ENCODE measurements around the gene RAP1B. TPM values are rescaled to one million over a fixed set of nuclear protein-coding genes. Genes with fewer than 3 reads are reported as not detected.

RAP1B gene
- 100 to 1,000 TPM; 180 to 380 (median 224) TPM for total RNA-seq

DNA sequence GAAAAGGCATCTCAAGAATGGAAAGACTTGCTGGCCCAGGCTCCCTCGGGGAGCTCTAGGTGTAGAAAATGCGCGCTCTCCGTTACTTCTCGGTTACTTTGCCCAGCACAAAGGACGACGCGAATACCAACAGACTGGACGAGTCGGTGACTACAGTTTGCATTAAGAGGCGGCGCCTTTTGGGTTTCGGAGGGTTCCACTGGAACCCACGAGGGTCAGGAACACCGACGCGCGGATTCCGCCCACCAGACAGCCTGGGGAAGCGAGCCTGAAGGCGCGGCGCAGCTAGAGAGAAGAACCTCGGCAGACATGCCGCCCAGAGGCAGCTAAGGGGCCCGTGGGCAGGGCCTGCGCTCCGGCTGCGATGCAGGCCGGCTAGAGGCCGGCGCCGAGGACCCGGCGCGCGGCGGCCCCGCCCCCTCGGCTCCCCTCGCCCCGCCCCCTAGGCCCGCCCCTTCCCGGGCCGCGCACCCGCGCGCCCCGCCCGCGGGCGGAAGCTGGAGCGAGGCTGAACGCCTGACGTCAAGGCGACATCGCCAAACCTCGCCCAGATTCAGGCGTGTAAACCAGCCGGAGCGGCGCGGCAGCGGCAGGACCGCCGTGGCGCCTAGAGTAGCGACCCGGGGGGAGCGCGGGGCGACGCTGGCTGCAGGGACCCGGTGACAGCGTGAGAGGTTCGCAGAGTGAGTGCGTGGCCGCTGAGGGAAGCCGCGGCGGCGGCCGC, at the start of gene RAP1B:
Gene RAP1B, plus strand, starts transcription at position 530 of the 724 bp plus-strand sequence. CDS start 37,826 bp downstream, outside the sequence.
- Histone ChIP-seq H3K4me1 (peaks cover 25 to 37% (median 36%) of the 10 kb centered on the region in 4 donors), H3K27ac (peak within 1 kb of the TSS; percentile 92 to 100 (median 97)), H3K27me3 (no peaks in the 10 kb centered on the region), H3K9me3 (no peaks in the 10 kb centered on the region), H3K4me3 (peak within 1 kb of the TSS; percentile 44 to 94 (median 78)), H3K36me3 (no peaks in the 10 kb centered on the region)
- TF ChIP-seq POLR2A (IDR thresholded peaks at IDR 0.05), result peak; percentile 96
- TF ChIP-seq, protein P1, sequence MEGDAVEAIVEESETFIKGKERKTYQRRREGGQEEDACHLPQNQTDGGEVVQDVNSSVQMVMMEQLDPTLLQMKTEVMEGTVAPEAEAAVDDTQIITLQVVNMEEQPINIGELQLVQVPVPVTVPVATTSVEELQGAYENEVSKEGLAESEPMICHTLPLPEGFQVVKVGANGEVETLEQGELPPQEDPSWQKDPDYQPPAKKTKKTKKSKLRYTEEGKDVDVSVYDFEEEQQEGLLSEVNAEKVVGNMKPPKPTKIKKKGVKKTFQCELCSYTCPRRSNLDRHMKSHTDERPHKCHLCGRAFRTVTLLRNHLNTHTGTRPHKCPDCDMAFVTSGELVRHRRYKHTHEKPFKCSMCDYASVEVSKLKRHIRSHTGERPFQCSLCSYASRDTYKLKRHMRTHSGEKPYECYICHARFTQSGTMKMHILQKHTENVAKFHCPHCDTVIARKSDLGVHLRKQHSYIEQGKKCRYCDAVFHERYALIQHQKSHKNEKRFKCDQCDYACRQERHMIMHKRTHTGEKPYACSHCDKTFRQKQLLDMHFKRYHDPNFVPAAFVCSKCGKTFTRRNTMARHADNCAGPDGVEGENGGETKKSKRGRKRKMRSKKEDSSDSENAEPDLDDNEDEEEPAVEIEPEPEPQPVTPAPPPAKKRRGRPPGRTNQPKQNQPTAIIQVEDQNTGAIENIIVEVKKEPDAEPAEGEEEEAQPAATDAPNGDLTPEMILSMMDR (IDR thresholded peaks at IDR 0.05), result no peak
- peak; percentile 50 for TF ChIP-seq EP300 (IDR thresholded peaks at IDR 0.05; ENCODE audit: low read depth)
- TF ChIP-seq POLR2AphosphoS5 (IDR thresholded peaks at IDR 0.05), result peak; percentile 99 to 100 (median 99)
- DNase-seq, result peak; percentile 92
- 0% methylated on average over 4 to 27 of the region's 84 CpGs for WGBS, 2 donors (ENCODE audit: low coverage in 1 of 2)
- intact Hi-C loops (cut with DNase I; ENCODE audit: low total_unique reads) (loop anchor here (10.0 kb wide), 1 partner anchor 246 kb away; no protein-coding TSS in a partner anchor), in situ Hi-C loops (cut with MboI; ENCODE audit: low pct_ligation_motif_present in 1 of 4, low pct_unique_long_range_greater_than_20kb in 1 of 4, low sequenced_read_pairs in 3 of 4) (loop anchor here in 1 of 4 donors (25.0 kb wide), 1 partner anchor 248 kb away; no protein-coding TSS in a partner anchor)

DNA sequence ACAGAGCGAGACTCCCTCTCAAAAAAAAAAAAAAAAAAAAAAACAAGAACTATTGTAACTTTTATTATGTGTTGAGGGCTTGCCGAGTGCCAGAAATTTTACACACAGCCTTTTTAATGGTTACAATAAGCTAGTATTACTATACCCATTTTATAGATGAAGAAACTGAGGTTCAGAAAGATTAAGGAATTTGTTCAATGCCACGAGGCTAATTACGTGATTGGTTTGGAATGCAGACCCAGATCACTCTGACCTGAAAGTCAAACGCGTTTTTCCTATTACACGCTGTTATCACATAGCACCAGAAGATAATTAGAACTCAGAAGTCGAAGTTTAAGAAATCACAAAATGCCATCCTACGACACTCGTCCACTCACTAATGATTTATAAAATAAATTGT, 48.9 kb upstream of the RAP1B start:
- in situ Hi-C loops (cut with MboI; ENCODE audit: low pct_ligation_motif_present in 1 of 4, low pct_unique_long_range_greater_than_20kb in 1 of 4, low sequenced_read_pairs in 3 of 4), result no loop called here
- intact Hi-C loops (cut with DNase I; ENCODE audit: low total_unique reads), result no loop called here
- H3K36me3 ChIP-seq, result no peaks in the 10 kb centered on the region
- H3K27ac ChIP-seq, result no peak overlapping the region
- no peaks in the 10 kb centered on the region for H3K27me3 ChIP-seq
- H3K9me3 ChIP-seq, result no peaks in the 10 kb centered on the region
- 89% methylated on average over 10 of the region's 10 CpGs for WGBS, 2 donors (ENCODE audit: low coverage in 1 of 2)
- no peak for DNase-seq
- no peak for TF ChIP-seq POLR2AphosphoS5 (IDR thresholded peaks at IDR 0.05)
- TF ChIP-seq EP300 (IDR thresholded peaks at IDR 0.05; ENCODE audit: low read depth), result no peak
- no peak for TF ChIP-seq POLR2A (IDR thresholded peaks at IDR 0.05)
- TF ChIP-seq, protein P1 (IDR thresholded peaks at IDR 0.05), result no peak
- H3K4me1 ChIP-seq, result peaks cover 0 to 17% (median 8%) of the 10 kb centered on the region in 4 donors
- H3K4me3 ChIP-seq, result no peak overlapping the region

DNA sequence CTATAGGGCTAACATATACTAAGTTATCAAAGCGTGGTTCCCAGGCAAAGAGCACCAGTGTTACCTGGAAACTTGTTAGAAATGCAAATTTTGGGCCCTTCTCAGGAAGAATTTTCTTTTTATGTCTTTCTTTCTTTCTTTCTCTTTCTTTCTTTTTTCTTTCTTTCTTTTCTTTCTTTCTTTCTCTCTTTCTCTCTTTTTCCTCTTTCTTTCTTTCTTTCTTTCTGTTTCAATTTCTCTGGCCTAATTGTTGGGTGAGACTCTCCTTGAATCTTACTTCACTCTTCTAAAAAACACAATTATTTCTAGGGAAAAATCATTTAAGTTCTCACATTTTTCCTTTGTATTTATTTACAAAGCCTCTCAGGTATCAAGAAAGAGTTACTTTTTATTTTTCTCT, 46.5 kb upstream of the RAP1B start:
- no peaks in the 10 kb centered on the region for H3K27me3 ChIP-seq
- WGBS, 2 donors (ENCODE audit: low coverage in 1 of 2), result 82 to 85% methylated on average over 1 of the region's 1 CpG
- in situ Hi-C loops (cut with MboI; ENCODE audit: low pct_ligation_motif_present in 1 of 4, low pct_unique_long_range_greater_than_20kb in 1 of 4, low sequenced_read_pairs in 3 of 4) (no loop called here), intact Hi-C loops (cut with DNase I; ENCODE audit: low total_unique reads) (no loop called here)
- H3K4me1 ChIP-seq, result peaks cover 0 to 18% (median 9%) of the 10 kb centered on the region in 4 donors
- DNase-seq, result no peak
- no peaks in the 10 kb centered on the region for H3K36me3 ChIP-seq
- H3K4me3 ChIP-seq, result no peak overlapping the region
- no peaks in the 10 kb centered on the region for H3K9me3 ChIP-seq
- no peak overlapping the region for H3K27ac ChIP-seq
- TF ChIP-seq, protein P1 (IDR thresholded peaks at IDR 0.05), result no peak
- no peak for TF ChIP-seq EP300 (IDR thresholded peaks at IDR 0.05; ENCODE audit: low read depth)
- no peak for TF ChIP-seq POLR2AphosphoS5 (IDR thresholded peaks at IDR 0.05)
- TF ChIP-seq POLR2A (IDR thresholded peaks at IDR 0.05), result no peak

DNA sequence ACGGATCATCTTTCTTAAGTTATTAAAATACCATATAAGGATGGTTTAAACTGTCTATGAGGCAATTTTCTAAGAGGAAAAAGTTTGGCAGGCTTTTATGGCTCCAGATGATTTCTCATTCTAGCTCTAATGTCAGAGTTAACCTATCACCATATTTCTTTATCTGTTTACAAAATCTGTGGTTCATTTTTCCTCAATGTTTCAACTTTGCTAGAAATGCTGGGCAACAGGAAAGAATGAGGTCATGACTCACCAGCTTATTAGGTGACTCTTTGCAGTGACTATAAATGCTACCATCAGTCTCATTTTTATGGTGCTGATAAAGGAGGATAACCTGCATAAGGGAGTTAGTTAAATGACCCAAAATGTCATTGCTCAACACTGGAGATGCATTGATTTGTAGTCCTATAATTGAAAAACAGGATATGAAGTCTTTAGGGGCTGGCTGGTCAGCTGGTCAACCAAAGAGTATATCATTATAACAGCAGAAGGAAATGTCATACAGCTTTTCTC, 45.3 kb upstream of the RAP1B start:
- in situ Hi-C loops (cut with MboI; ENCODE audit: low pct_ligation_motif_present in 1 of 4, low pct_unique_long_range_greater_than_20kb in 1 of 4, low sequenced_read_pairs in 3 of 4), result no loop called here
- no peak for DNase-seq

More for the DNA sequence above, 45.3 kb upstream of the RAP1B start:
- no peak overlapping the region for H3K27ac ChIP-seq
- WGBS, 2 donors (ENCODE audit: low coverage in 1 of 2), result 38 to 43% methylated on average over 1 of the region's 1 CpG
- H3K36me3 ChIP-seq, result no peaks in the 10 kb centered on the region
- intact Hi-C loops (cut with DNase I; ENCODE audit: low total_unique reads), result no loop called here
- TF ChIP-seq POLR2AphosphoS5 (IDR thresholded peaks at IDR 0.05), result no peak
- no peaks in the 10 kb centered on the region for H3K27me3 ChIP-seq
- H3K9me3 ChIP-seq, result no peaks in the 10 kb centered on the region
- H3K4me1 ChIP-seq, result peaks cover 0 to 21% (median 11%) of the 10 kb centered on the region in 4 donors
- no peak overlapping the region for H3K4me3 ChIP-seq
